Endothelial cell of umbilical vein (primary cell): ENCODE results near the gene SNED1. TPM values are rescaled to one million over a fixed set of nuclear protein-coding genes. Genes with fewer than 3 reads are reported as not detected.

Experiments used
- BruUV-seq: library from RNA; stranded (reverse); fragments of 400-500 nt; replicated peaks from 2 replicates; lab custom pipeline; 2021; lab: Mats Ljungman, UMichigan
- CTCF ChIA-PET: fragments of 300-600, 350-600 bp; sonication (Branson Sonifier 250); formaldehyde crosslinking; loops from one replicate; lab custom pipeline; 2021; ENCODE audit warnings: antibody characterized with exemption, inconsistent platforms; lab: Charles Lee
- POLR2A ChIA-PET: fragments of 300-600, 350-600 bp; sonication (Branson Sonifier 250); formaldehyde crosslinking; loops from one replicate; lab custom pipeline; 2021; ENCODE audit warnings: antibody characterized with exemption, inconsistent platforms; lab: Charles Lee
- DNase-seq: peaks from one replicate; pipeline ENCODE4 v3.0.0-alpha.2; 2011; ENCODE audit warnings: low read depth, low spot score
- FAIRE-seq: peaks from 2 replicates; lab custom pipeline; 2011; peaks lifted over from hg19 to GRCh38; lab: Jason Lieb, UNC
- H2AFZ ChIP-seq: 2 replicates; pipeline ENCODE4 v1.6.0; 2012; ENCODE audit warnings: low read depth, low read length, control low read depth, inconsistent platforms
- H3K27ac ChIP-seq: 2 replicates; pipeline ENCODE4 v1.5.1; 2011; ENCODE audit warnings: low read depth, mild to moderate bottlenecking, control low read depth, low read length, moderate library complexity; ENCODE audit not compliant: insufficient read depth
- H3K27me3 ChIP-seq, 2 experiments: 2 replicates each; pipeline versions ENCODE4 v1.6.0 to v1.6.1; 2011; ENCODE audit warnings: low read length in 2 of 2, mixed read lengths in 1 of 2; ENCODE audit not compliant: control insufficient read depth in 2 of 2, insufficient read depth in 2 of 2
- H3K36me3 ChIP-seq, 2 experiments: 2 replicates in 1 of 2; 3 replicates in 1 of 2; pipeline ENCODE4 v1.5.1; 2011; ENCODE audit warnings: low read length in 2 of 2, mild to moderate bottlenecking in 1 of 2, moderate library complexity in 1 of 2; ENCODE audit not compliant: control insufficient read depth in 2 of 2, insufficient read depth in 2 of 2; ENCODE audit errors: extremely low read depth in 1 of 2
- H3K4me1 ChIP-seq: 3 replicates; pipeline ENCODE4 v1.5.1; 2011; ENCODE audit warnings: mild to moderate bottlenecking, low read length; ENCODE audit not compliant: control insufficient read depth, insufficient read depth; ENCODE audit errors: extremely low read depth
- H3K4me2 ChIP-seq: 2 replicates; pipeline ENCODE4 v1.6.1; 2011; ENCODE audit warnings: low read length, control low read depth, mixed read lengths; ENCODE audit not compliant: insufficient read depth
- H3K4me3 ChIP-seq, 3 experiments: fragments of 200-600 bp in 1 of 3; sonication (generic), shearing (Covaris generic) in 1 of 3; replicated peaks in 1 of 3; 2 replicates each; pipeline ENCODE4 v1.5.1; 2011 to 2016; ENCODE audit warnings: control low read depth in 3 of 3, low read length in 3 of 3, mild to moderate bottlenecking in 2 of 3, inconsistent platforms in 1 of 3, low read depth in 1 of 3, moderate library complexity in 1 of 3; ENCODE audit not compliant: insufficient read depth in 1 of 3
- H3K79me2 ChIP-seq: 2 replicates; pipeline ENCODE4 v1.6.0; 2012; ENCODE audit warnings: low read length, inconsistent platforms; ENCODE audit not compliant: control insufficient read depth, insufficient read depth
- H3K9ac ChIP-seq: replicated peaks from 2 replicates; pipeline ENCODE3; 2011; ENCODE audit warnings: low read length, control low read depth; ENCODE audit not compliant: insufficient read depth; ENCODE audit errors: extremely low read depth
- H3K9me1 ChIP-seq: replicated peaks from 3 replicates; pipeline ENCODE4 v1.6.0; 2011; ENCODE audit warnings: mild to moderate bottlenecking, low read length; ENCODE audit not compliant: control insufficient read depth, insufficient read depth; ENCODE audit errors: extremely low read depth
- H3K9me3 ChIP-seq: replicated peaks from 2 replicates; pipeline ENCODE4 v1.5.1; 2012; ENCODE audit warnings: low read length, inconsistent platforms; ENCODE audit not compliant: control insufficient read depth, insufficient read depth
- H4K20me1 ChIP-seq: replicated peaks from 2 replicates; pipeline ENCODE3; 2011; ENCODE audit warnings: mild to moderate bottlenecking, low read length; ENCODE audit not compliant: control insufficient read depth, insufficient read depth; ENCODE audit errors: extremely low read depth
- EZH2 ChIP-seq: IDR thresholded peaks from 2 replicates; pipeline ENCODE4 v1.6.1; 2012; ENCODE audit warnings: borderline replicate concordance, low read depth, mild to moderate bottlenecking, moderate library complexity, low read length, inconsistent platforms; ENCODE audit not compliant: severe bottlenecking
- FOS ChIP-seq: IDR thresholded peaks from 2 replicates; pipeline ENCODE4 v1.6.1; 2011; ENCODE audit warnings: mild to moderate bottlenecking, low read length, moderate library complexity, borderline replicate concordance; ENCODE audit not compliant: insufficient read depth
- GATA2 ChIP-seq: IDR thresholded peaks from 2 replicates; pipeline ENCODE4 v1.7.0; 2011; ENCODE audit warnings: low read depth, mild to moderate bottlenecking, moderate library complexity, mixed read lengths, low read length; ENCODE audit not compliant: insufficient read length, insufficient read depth
- JUN ChIP-seq: IDR thresholded peaks from 2 replicates; pipeline ENCODE4 v1.6.1; 2011; ENCODE audit warnings: borderline replicate concordance, low read depth; ENCODE audit not compliant: insufficient read length, insufficient read depth
- MYC ChIP-seq: IDR thresholded peaks from one replicate; pipeline ENCODE4 v1.6.1; 2011; ENCODE audit warnings: mild to moderate bottlenecking, low read depth, low read length
- POLR2A ChIP-seq: IDR thresholded peaks from 2 replicates; pipeline ENCODE4 v1.6.1; 2012; ENCODE audit warnings: low read depth, mild to moderate bottlenecking, control low read depth, low read length
- POLR2AphosphoS5 ChIP-seq: IDR thresholded peaks from 2 replicates; pipeline ENCODE4 v1.6.1; 2012; ENCODE audit warnings: low read depth, mild to moderate bottlenecking, control low read depth, low read length, moderate library complexity; ENCODE audit not compliant: insufficient read depth
- dilution Hi-C: fragments of 300-500 bp; cut with MboI; formaldehyde crosslinking; loops from one replicate; pipeline ENCODE4 v1.15.0; 2019; ENCODE audit warnings: low sequenced_read_pairs; ENCODE audit not compliant: extremely low pct_ligation_motif_present
- intact Hi-C: fragments of 100-400 bp; cut with micrococcal nuclease; formaldehyde crosslinking; loops from one replicate; pipeline ENCODE4 v1.10.0; 2022
- polyA plus RNA-seq, 4 experiments: library from polyadenylated mRNA; depleted of rRNA in 3 of 4; stranded (reverse) in 3 of 4; unstranded in 1 of 4; fragments of >200 nt; gene quantifications; 2 replicates each; pipeline versions ENCODE4 v1.2.1 to v1.2.3, GENCODE V29; 2011 to 2012; ENCODE audit warnings: missing spikeins in 1 of 4
- total RNA-seq: library from RNA; stranded (reverse); gene quantifications from 2 replicates; pipeline ENCODE4 v1.2.3, GENCODE V29; 2021
- TF ChIP-seq, protein P1 (sequence below): IDR thresholded peaks from 2 replicates; pipeline ENCODE4 v1.6.1; 2011; ENCODE audit not compliant: insufficient read depth, insufficient read length
- TF ChIP-seq, protein P2 (sequence below), 2 donors: IDR thresholded peaks; 1 replicate in 1 of 2; 2 replicates in 1 of 2; pipeline ENCODE4 v1.5.1; 2011; ENCODE audit warnings: low read length in 2 of 2, mild to moderate bottlenecking in 2 of 2, moderate library complexity in 2 of 2, control low read depth in 1 of 2, inconsistent platforms in 1 of 2, low read depth in 1 of 2; ENCODE audit not compliant: insufficient read depth in 1 of 2; ENCODE audit errors: extremely low read depth in 1 of 2

The SNED1 gene
- total and polyA plus RNA-seq, 2 donors (not counting 3 experiments of a cell fraction or from before 2014, with no cell fraction given), result 14.1 to 17.2 TPM

DNA sequence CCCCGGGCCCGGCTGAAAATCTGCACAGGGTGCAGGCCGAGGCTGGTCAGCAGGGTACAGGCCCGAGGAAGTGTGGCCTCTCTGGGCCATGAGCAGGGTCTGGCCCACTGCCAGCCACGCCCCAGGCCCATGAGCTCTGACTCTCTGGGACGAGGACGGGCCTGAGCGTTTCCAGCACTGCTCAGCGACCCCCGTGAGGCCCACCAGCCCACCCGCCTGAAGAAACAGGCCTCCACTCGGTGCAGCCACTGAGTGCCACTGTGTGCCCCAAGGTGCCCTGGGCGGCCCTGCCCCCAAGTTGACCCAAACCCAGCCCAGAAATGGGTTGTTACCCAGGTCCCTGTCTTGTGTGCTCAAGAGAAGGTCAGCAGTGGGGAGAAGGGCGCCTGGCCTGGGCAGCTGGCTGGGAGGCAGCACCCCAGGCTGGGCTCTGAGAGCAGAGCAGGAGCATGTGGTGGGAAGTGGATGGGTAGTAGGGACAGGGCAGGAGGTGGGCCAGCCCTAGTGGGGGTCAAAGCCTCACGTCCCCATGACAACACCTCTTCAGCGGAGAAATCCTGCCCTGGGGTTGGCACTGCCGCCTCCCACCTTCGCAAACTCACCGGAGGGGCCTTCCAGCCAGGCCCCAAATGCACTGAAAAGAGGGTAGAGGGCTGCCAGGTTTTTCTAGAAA lies 2.1 kb upstream of the SNED1 start:
- peaks cover 4% of the 10 kb centered on the region for H3K79me2 ChIP-seq
- FAIRE-seq (no peak), DNase-seq (no peak)
- no peaks in the 10 kb centered on the region for H3K27me3 ChIP-seq
- H4K20me1 ChIP-seq, result no peaks in the 10 kb centered on the region
- no peak overlapping the region for H3K4me2 ChIP-seq
- no peak overlapping the region for H3K4me3 ChIP-seq
- dilution Hi-C loops (no loop called here), intact Hi-C loops (loop anchor here (5.0 to 10.0 kb wide), 3 partner anchors 219 to 641 kb away; partner anchors contain the start of genes ATG4B, DUSP28, RNPEPL1 and THAP4)
- H3K9me3 ChIP-seq, result no peaks in the 10 kb centered on the region
- peaks cover 22% of the 10 kb centered on the region for H3K4me1 ChIP-seq
- no peak for TF ChIP-seq EZH2
- TF ChIP-seq POLR2A, result no peak
- no peak for TF ChIP-seq FOS
- TF ChIP-seq MYC, result no peak
- no peak for TF ChIP-seq POLR2AphosphoS5
- no peak for TF ChIP-seq JUN
- TF ChIP-seq, protein P1, sequence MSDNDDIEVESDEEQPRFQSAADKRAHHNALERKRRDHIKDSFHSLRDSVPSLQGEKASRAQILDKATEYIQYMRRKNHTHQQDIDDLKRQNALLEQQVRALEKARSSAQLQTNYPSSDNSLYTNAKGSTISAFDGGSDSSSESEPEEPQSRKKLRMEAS, result no peak
- TF ChIP-seq, protein P2, sequence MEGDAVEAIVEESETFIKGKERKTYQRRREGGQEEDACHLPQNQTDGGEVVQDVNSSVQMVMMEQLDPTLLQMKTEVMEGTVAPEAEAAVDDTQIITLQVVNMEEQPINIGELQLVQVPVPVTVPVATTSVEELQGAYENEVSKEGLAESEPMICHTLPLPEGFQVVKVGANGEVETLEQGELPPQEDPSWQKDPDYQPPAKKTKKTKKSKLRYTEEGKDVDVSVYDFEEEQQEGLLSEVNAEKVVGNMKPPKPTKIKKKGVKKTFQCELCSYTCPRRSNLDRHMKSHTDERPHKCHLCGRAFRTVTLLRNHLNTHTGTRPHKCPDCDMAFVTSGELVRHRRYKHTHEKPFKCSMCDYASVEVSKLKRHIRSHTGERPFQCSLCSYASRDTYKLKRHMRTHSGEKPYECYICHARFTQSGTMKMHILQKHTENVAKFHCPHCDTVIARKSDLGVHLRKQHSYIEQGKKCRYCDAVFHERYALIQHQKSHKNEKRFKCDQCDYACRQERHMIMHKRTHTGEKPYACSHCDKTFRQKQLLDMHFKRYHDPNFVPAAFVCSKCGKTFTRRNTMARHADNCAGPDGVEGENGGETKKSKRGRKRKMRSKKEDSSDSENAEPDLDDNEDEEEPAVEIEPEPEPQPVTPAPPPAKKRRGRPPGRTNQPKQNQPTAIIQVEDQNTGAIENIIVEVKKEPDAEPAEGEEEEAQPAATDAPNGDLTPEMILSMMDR (IDR thresholded peaks at IDR 0.05; ENCODE audit: extremely low read depth in 1 of 2, insufficient read depth in 1 of 2, low read depth in 1 of 2, low read length in 2 of 2), result no peak
- no peak for TF ChIP-seq GATA2
- POLR2A ChIA-PET, result no interaction called here
- no peaks in the 10 kb centered on the region for H3K9me1 ChIP-seq
- H3K27ac ChIP-seq, result no peak overlapping the region
- no peaks in the 10 kb centered on the region for H3K36me3 ChIP-seq
- BruUV-seq, result no TSS peak
- H2AFZ ChIP-seq, result no peak overlapping the region
- CTCF ChIA-PET, result interaction anchor here (1.3 to 1.9 kb wide), 2 partner anchors 14 kb away, joined by 3 to 5 read pairs; no protein-coding TSS in a partner anchor
- H3K9ac ChIP-seq, result no peak overlapping the region
